Muscle layer of duodenum (tissue), 2 donors: Measurements from ENCODE around the gene CCDC134.
A peak's percentile ranks its signal among the peaks of the same experiment; 100 is the strongest.

ENCODE experiments used
- H3K27ac ChIP-seq: one replicate; pipeline ENCODE4 v1.7.0; 2013; ENCODE audit warnings: mild to moderate bottlenecking, low read length
- H3K27me3 ChIP-seq: one replicate; pipeline ENCODE4 v1.7.0; 2013; ENCODE audit warnings: low read depth, mild to moderate bottlenecking, control low read depth, low read length
- H3K36me3 ChIP-seq, 2 donors: one replicate each; pipeline ENCODE4 v1.7.0; 2013; ENCODE audit warnings: low read length in 2 of 2, control low read depth in 1 of 2, mild to moderate bottlenecking in 1 of 2; ENCODE audit not compliant: insufficient read depth in 2 of 2, control insufficient read depth in 1 of 2
- H3K4me1 ChIP-seq, 2 donors: one replicate each; pipeline ENCODE4 v1.7.0; 2013; ENCODE audit warnings: low read length in 2 of 2, mild to moderate bottlenecking in 2 of 2, control low read depth in 1 of 2, moderate library complexity in 1 of 2; ENCODE audit not compliant: insufficient read depth in 2 of 2, control insufficient read depth in 1 of 2
- H3K4me3 ChIP-seq, 2 donors: one replicate each; pipeline ENCODE4 v1.7.0; 2013; ENCODE audit warnings: low read length in 2 of 2, low read depth in 1 of 2, mild to moderate bottlenecking in 1 of 2
- H3K9me3 ChIP-seq, 2 donors: one replicate each; pipeline ENCODE4 v1.7.0; 2013; ENCODE audit warnings: low read length in 2 of 2, control low read depth in 1 of 2, mild to moderate bottlenecking in 1 of 2; ENCODE audit not compliant: control insufficient read depth in 1 of 2
- donor health status: healthy.

Gene CCDC134

DNA sequence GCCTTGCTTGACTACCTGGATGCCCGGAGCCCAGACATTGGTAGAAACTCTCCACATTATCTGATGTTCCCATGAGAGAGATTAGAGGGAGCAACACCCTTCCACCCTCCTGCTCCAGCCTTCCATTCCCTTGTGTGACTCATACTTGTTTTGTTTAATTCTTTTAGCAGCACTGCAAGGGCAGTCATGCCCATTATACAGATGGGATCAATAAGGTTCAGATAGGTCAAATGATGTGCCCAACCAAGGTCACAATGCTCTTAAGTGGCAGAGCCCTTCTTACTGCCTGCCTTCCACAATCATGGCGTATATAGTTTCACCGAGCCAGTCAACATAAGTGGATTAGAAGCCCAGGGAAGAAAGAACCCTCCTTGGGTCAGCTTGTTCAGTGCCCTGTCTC lies 6.6 kb upstream of the CCDC134 start:
- no peaks in the 10 kb centered on the region for H3K27me3 ChIP-seq
- H3K4me1 ChIP-seq = no peaks in the 10 kb centered on the region
- H3K4me3 ChIP-seq = no peak overlapping the region
- no peak overlapping the region for H3K27ac ChIP-seq
- no peaks in the 10 kb centered on the region for H3K36me3 ChIP-seq
- H3K9me3 ChIP-seq = no peaks in the 10 kb centered on the region

- no peaks in the 10 kb centered on the region for H3K27me3 ChIP-seq
- peaks cover 9 to 20% of the 10 kb centered on the region in 2 donors for H3K4me1 ChIP-seq
- H3K36me3 ChIP-seq = no peaks in the 10 kb centered on the region
- no peak overlapping the region for H3K4me3 ChIP-seq
- peak overlapping the region; percentile 90 for H3K27ac ChIP-seq
- H3K9me3 ChIP-seq = no peaks in the 10 kb centered on the region
Measured at GRCh38 chr22:41798736-41799135, 1.7 kb upstream of the CCDC134 start.

GRCh38 chr22:41799486-41800347 lies 762 bp upstream of the CCDC134 start:
- no peaks in the 10 kb centered on the region for H3K36me3 ChIP-seq
- H3K4me3 ChIP-seq = peak overlapping the region; percentile 84 to 88

GRCh38 chr22:41801147-41801819 lies 804 bp downstream of the CCDC134 start:
- peak overlapping the region; percentile 84 to 88 for H3K4me3 ChIP-seq
- no peaks in the 10 kb centered on the region for H3K36me3 ChIP-seq
- H3K27ac ChIP-seq = peak overlapping the region; percentile 90
- no peaks in the 10 kb centered on the region for H3K27me3 ChIP-seq
- peaks cover 9 to 20% of the 10 kb centered on the region in 2 donors for H3K4me1 ChIP-seq
- H3K9me3 ChIP-seq = no peaks in the 10 kb centered on the region

More at GRCh38 chr22:41799486-41800347, 762 bp upstream of the CCDC134 start:
- Histone ChIP-seq H3K4me1 (peaks cover 9 to 20% of the 10 kb centered on the region in 2 donors), H3K27me3 (no peaks in the 10 kb centered on the region), H3K27ac (peak overlapping the region; percentile 90), H3K9me3 (no peaks in the 10 kb centered on the region)

- peak overlapping the region in 1 of 2 donors; percentile 84 for H3K4me3 ChIP-seq
- no peaks in the 10 kb centered on the region for H3K9me3 ChIP-seq
- H3K27me3 ChIP-seq = no peaks in the 10 kb centered on the region
- no peaks in the 10 kb centered on the region for H3K36me3 ChIP-seq
- no peak overlapping the region for H3K27ac ChIP-seq
- H3K4me1 ChIP-seq = peaks cover 9 to 20% of the 10 kb centered on the region in 2 donors
Measured at GRCh38 chr22:41801886-41802285, 1.4 kb downstream of the CCDC134 start.

DNA sequence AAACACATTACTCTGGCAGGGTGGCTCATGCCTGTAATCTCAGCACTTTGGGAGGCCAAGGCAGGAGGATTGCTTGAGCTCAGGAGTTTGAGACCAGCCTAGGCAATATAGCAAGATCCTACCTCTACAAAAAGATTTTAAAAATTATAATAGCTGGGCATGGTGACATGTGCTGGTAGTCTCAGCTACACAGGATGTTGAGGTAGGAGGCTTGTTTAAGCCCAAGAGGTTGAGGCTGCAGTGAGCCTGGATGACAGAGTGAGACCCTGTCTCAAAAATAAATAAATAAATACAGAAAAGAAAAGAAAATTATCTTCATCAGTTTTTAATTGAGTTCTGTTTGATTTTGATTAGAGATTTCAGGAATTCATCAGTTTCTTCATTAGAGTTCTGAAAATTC lies 5.2 kb downstream of the CCDC134 start:
- H3K4me3 ChIP-seq = no peak overlapping the region
- H3K27ac ChIP-seq = no peak overlapping the region
- H3K36me3 ChIP-seq = peaks cover 7 to 18% of the 10 kb centered on the region in 2 donors
- no peaks in the 10 kb centered on the region for H3K27me3 ChIP-seq
- peaks cover 9 to 11% of the 10 kb centered on the region in 2 donors for H3K4me1 ChIP-seq
- H3K9me3 ChIP-seq = no peaks in the 10 kb centered on the region

- Histone ChIP-seq H3K27me3 (no peaks in the 10 kb centered on the region), H3K9me3 (no peaks in the 10 kb centered on the region), H3K4me1 (no peaks in the 10 kb centered on the region), H3K36me3 (peaks cover 11 to 35% of the 10 kb centered on the region in 2 donors), H3K4me3 (no peak overlapping the region), H3K27ac (no peak overlapping the region)
Measured at GRCh38 chr22:41808400-41808799, 7.9 kb downstream of the CCDC134 start.

GRCh38 chr22:41810022-41810421 lies 9.5 kb downstream of the CCDC134 start:
- Histone ChIP-seq H3K4me1 (no peaks in the 10 kb centered on the region), H3K9me3 (no peaks in the 10 kb centered on the region), H3K27ac (no peak overlapping the region), H3K27me3 (no peaks in the 10 kb centered on the region), H3K36me3 (peaks cover 11 to 40% of the 10 kb centered on the region in 2 donors), H3K4me3 (no peak overlapping the region)

DNA sequence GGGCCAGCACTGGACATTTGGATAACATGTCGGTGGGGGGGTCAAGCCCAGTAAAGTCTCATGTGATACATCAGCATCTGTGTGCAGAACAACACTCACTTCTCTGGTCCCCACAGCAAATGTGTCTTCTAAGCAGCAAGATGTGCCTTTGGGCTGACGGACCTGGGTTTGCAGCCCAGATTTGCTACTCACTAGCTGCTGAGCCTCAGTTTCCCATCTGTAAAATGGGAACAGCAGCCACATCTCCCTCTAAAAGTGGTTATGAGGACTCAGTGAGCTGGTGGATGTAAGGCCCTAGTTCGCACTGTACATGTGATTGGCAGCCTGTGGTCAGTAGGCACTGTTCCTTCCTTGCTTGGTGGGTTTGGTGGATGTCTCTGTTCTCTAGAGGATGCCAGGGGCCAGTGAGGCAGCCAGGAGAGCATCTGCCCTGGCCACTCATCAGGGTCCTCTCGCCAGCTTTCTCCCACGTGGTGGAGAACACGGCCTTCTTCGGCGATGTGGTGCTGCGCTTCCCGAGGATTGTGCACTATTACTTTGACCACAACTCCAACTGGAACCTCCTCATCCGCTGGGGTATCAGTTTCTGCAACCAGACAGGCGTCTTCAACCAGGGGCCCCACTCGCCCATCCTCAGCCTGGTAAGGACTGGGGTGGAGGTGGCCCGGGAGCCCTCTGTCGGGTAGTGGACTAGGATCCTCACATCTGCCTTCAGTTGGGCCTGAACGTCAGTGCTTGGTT lies 12.5 kb downstream of the CCDC134 start:
- Histone ChIP-seq H3K27me3 (no peaks in the 10 kb centered on the region), H3K4me3 (no peak overlapping the region), H3K4me1 (no peaks in the 10 kb centered on the region), H3K36me3 (peaks cover 14 to 51% of the 10 kb centered on the region in 2 donors), H3K9me3 (no peaks in the 10 kb centered on the region), H3K27ac (no peak overlapping the region)

DNA sequence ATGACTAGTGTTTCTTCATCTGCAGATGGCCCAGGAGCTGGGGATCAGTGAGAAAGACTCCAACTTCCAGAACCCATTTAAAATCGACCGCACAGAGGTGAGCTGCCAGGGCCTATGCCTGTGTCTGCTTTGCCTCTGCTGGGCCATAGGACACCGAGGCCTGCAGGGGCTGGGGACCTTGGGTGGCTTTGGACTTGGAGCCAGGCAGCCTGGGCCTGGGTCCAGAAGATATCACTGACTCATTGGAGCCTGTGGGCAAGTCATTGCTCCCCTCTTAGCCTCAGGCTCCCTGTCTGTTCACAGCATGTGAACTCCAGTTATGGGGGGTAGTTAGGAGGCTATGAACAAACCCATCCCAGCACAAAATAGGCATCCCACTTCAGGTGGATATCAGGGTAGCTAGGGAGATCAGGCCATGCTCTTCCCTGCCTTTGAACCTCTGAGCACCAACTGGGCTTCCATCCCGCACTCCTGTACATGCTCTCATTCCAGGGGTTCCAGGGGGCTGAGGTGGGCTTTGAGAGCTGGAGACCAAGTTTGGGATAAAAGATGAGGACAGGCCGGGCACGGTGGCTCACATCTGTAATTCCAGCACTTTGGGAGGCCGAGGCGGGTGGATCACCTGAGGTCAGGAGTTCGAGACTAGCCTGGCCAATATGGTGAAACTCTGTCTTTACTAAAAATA lies 13.4 kb downstream of the CCDC134 start:
- Histone ChIP-seq H3K4me1 (no peaks in the 10 kb centered on the region), H3K27ac (no peak overlapping the region), H3K27me3 (no peaks in the 10 kb centered on the region), H3K36me3 (peaks cover 19 to 44% of the 10 kb centered on the region in 2 donors), H3K9me3 (no peaks in the 10 kb centered on the region), H3K4me3 (no peak overlapping the region)
